GM23338 (cell line): ENCODE results near the gene SHISA6.

ENCODE experiments used
- CREB1 ChIP-seq: fragments of 250-450 bp; sonication (Bioruptor Pico); IDR thresholded peaks from 2 replicates; pipeline ENCODE4 v1.5.0; 2020; ENCODE audit warnings: low read depth, mild to moderate bottlenecking, moderate library complexity
- CTCF ChIP-seq, 2 experiments: fragments of 200-600 bp in 1 of 2; sonication (generic) in 1 of 2; conservative IDR thresholded peaks; 2 replicates each; pipeline versions ENCODE4 v1.5.1 to v1.6.1; 2016 to 2017; ENCODE audit warnings: antibody characterized with exemption in 2 of 2, low read depth in 2 of 2, mild to moderate bottlenecking in 2 of 2, moderate library complexity in 1 of 2
- EZH2 ChIP-seq: fragments of 200-600 bp; sonication (generic); IDR thresholded peaks from one replicate; pipeline ENCODE4 v1.8.0; 2017; ENCODE audit warnings: antibody characterized with exemption, mild to moderate bottlenecking, low read depth; ENCODE audit not compliant: unreplicated experiment
- EZH2phosphoT487 ChIP-seq: fragments of 200-600 bp; sonication (generic); IDR thresholded peaks from one replicate; pipeline ENCODE4 v1.8.1; 2018; ENCODE audit warnings: antibody characterized with exemption; ENCODE audit not compliant: unreplicated experiment
- NANOG ChIP-seq: IDR thresholded peaks from 2 replicates; pipeline ENCODE4 v1.6.1; 2016; ENCODE audit warnings: antibody characterized with exemption, borderline replicate concordance
- POLR2AphosphoS5 ChIP-seq: IDR thresholded peaks from 2 replicates; pipeline ENCODE4 v1.6.1; 2016; ENCODE audit warnings: antibody characterized with exemption, low read depth
- REST ChIP-seq: IDR thresholded peaks from one replicate; pipeline ENCODE4 v1.6.1; 2018; ENCODE audit warnings: antibody characterized with exemption; ENCODE audit not compliant: unreplicated experiment
- ZNF331 ChIP-seq: fragments of 250-450 bp; sonication (Bioruptor Pico); IDR thresholded peaks from 2 replicates; pipeline ENCODE4 v1.5.0; 2020; ENCODE audit warnings: low read depth, mild to moderate bottlenecking, moderate library complexity

DNA sequence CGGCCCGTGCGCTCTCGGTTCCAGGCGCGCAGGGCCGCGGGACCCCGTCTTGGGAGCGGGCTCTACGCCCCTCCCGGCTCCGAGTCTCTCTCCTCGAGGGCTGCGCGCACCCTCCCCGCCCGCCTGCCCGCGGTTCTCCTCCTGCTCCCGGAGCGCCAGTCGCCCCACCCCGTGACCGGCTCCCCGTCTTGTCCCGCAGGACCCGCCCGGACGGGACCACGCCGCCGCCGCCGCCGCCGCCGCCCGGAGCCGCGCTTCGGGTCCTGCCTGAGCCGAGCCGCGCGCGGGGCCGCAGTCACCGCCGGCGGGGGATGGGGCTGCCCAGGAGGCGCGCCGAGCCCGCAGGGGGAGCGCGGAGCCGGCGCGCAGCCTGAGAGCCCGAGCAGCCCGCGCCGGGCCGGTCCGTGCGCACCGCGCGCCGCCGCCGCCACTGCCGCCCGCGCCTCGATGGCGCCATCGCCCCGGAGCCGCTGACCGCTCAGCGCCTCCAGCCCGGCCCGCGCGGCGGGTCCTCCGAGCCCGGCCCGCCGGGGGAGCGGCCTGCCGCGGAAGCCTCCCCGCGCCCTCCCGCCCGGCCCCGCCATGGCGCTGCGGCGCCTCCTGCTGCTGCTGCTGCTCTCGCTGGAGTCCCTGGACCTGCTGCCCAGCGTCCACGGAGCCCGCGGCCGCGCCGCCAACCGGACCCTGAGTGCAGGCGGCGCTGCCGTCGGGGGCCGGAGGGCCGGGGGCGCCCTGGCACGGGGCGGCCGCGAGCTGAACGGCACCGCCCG, at the start of gene SHISA6:
- TF ChIP-seq NANOG, result no peak
- no peak for TF ChIP-seq CTCF (conservative IDR thresholded peaks at IDR 0.05; ENCODE audit: low read depth in 2 of 2)
- TF ChIP-seq POLR2AphosphoS5, result no peak
- no peak for TF ChIP-seq EZH2
- TF ChIP-seq ZNF331 (CRISPR knock-in tag), result no peak
- no peak for TF ChIP-seq REST
- no peak for TF ChIP-seq CREB1 (CRISPR knock-in tag)
- no peak for TF ChIP-seq EZH2phosphoT487
